ENCODE data around the gene SCLY. TPM values are rescaled to one million over a fixed set of nuclear protein-coding genes. Genes with fewer than 3 reads are reported as not detected.
A peak's percentile ranks its signal among the peaks of the same experiment; 100 is the strongest.

Gene SCLY
- total RNA-seq, 1 experiment from 2014 or later = 40.1 TPM

- DNase-seq (ENCODE audit: unreplicated experiment) = no peak
- BruUV-seq (replicated peaks) = no TSS peak
- intact Hi-C loops (cut with micrococcal nuclease) = no loop called here
- no peak overlapping the region for H3K27ac Mint-ChIP-seq (ENCODE audit: low read depth, unreplicated experiment)
- peaks cover 58% of the 10 kb centered on the region for H3K36me3 Mint-ChIP-seq (ENCODE audit: insufficient read depth, unreplicated experiment)
- no peaks in the 10 kb centered on the region for H3K9me3 Mint-ChIP-seq (ENCODE audit: unreplicated experiment)
- TF ChIP-seq CTCF (IDR thresholded peaks at IDR 0.05; ENCODE audit: unreplicated experiment) = no peak
- CTCF ChIA-PET = no interaction called here
- H3K4me1 Mint-ChIP-seq (ENCODE audit: insufficient read depth, unreplicated experiment) = peaks cover 8% of the 10 kb centered on the region
- no peaks in the 10 kb centered on the region for H3K27me3 Mint-ChIP-seq (ENCODE audit: insufficient read depth, unreplicated experiment)
- POLR2A ChIA-PET = interaction anchor here (0.6 to 2.1 kb wide), 8 partner anchors 13 to 268 kb away, joined by 3 to 8 read pairs (median 4); partner anchors contain the start of gene SCLY
- H3K4me3 Mint-ChIP-seq (ENCODE audit: unreplicated experiment) = no peak overlapping the region
These were observed 33.0 kb upstream of the SCLY start for GRCh38 chr2:238027591-238028415.

GRCh38 chr2:238029853-238030252 lies 30.9 kb upstream of the SCLY start:
- BruUV-seq (replicated peaks) = no TSS peak
- H3K9me3 Mint-ChIP-seq (ENCODE audit: unreplicated experiment) = no peaks in the 10 kb centered on the region
- ChIA-PET CTCF (interaction anchor here (0.5 to 1.6 kb wide), 5 partner anchors 12 to 217 kb away, joined by 3 to 4 read pairs (median 3); no protein-coding TSS in a partner anchor), POLR2A (interaction anchor here (0.6 to 1.5 kb wide), 2 partner anchors 10 to 32 kb away, joined by 4 to 10 read pairs; no protein-coding TSS in a partner anchor)
- peaks cover 51% of the 10 kb centered on the region for H3K36me3 Mint-ChIP-seq (ENCODE audit: insufficient read depth, unreplicated experiment)
- no peak overlapping the region for H3K27ac Mint-ChIP-seq (ENCODE audit: low read depth, unreplicated experiment)
- intact Hi-C loops (cut with micrococcal nuclease) = no loop called here
- no peaks in the 10 kb centered on the region for H3K27me3 Mint-ChIP-seq (ENCODE audit: insufficient read depth, unreplicated experiment)
- DNase-seq (ENCODE audit: unreplicated experiment) = no peak
- TF ChIP-seq CTCF (IDR thresholded peaks at IDR 0.05; ENCODE audit: unreplicated experiment) = no peak
- H3K4me1 Mint-ChIP-seq (ENCODE audit: insufficient read depth, unreplicated experiment) = peaks cover 15% of the 10 kb centered on the region
- H3K4me3 Mint-ChIP-seq (ENCODE audit: unreplicated experiment) = no peak overlapping the region

- ChIA-PET POLR2A (interaction anchor here (0.6 to 1.5 kb wide), 2 partner anchors 23 to 31 kb away, joined by 4 to 10 read pairs; no protein-coding TSS in a partner anchor), CTCF (interaction anchor here (0.6 to 1.1 kb wide), 3 partner anchors 11 to 226 kb away, joined by 3 read pairs; no protein-coding TSS in a partner anchor)
- BruUV-seq (replicated peaks) = no TSS peak
- DNase-seq (ENCODE audit: unreplicated experiment) = no peak
- Mint-ChIP-seq H3K4me1 (ENCODE audit: insufficient read depth, unreplicated experiment) (peaks cover 9% of the 10 kb centered on the region), H3K9me3 (ENCODE audit: unreplicated experiment) (no peaks in the 10 kb centered on the region), H3K36me3 (ENCODE audit: insufficient read depth, unreplicated experiment) (peaks cover 50% of the 10 kb centered on the region), H3K27ac (ENCODE audit: low read depth, unreplicated experiment) (peak overlapping the region; percentile 74), H3K4me3 (ENCODE audit: unreplicated experiment) (no peak overlapping the region), H3K27me3 (ENCODE audit: insufficient read depth, unreplicated experiment) (no peaks in the 10 kb centered on the region)
- intact Hi-C loops (cut with micrococcal nuclease) = no loop called here
- TF ChIP-seq CTCF (IDR thresholded peaks at IDR 0.05; ENCODE audit: unreplicated experiment) = no peak
These were observed 30.2 kb upstream of the SCLY start for GRCh38 chr2:238030422-238031155.

- H3K4me3 Mint-ChIP-seq (ENCODE audit: unreplicated experiment) = no peak overlapping the region
- ChIA-PET CTCF (no interaction called here), POLR2A (no interaction called here)
- peaks cover 9% of the 10 kb centered on the region for H3K4me1 Mint-ChIP-seq (ENCODE audit: insufficient read depth, unreplicated experiment)
- peak overlapping the region; percentile 69 for H3K27ac Mint-ChIP-seq (ENCODE audit: low read depth, unreplicated experiment)
- H3K27me3 Mint-ChIP-seq (ENCODE audit: insufficient read depth, unreplicated experiment) = no peaks in the 10 kb centered on the region
- no peak for TF ChIP-seq CTCF (IDR thresholded peaks at IDR 0.05; ENCODE audit: unreplicated experiment)
- intact Hi-C loops (cut with micrococcal nuclease) = no loop called here
- no peaks in the 10 kb centered on the region for H3K9me3 Mint-ChIP-seq (ENCODE audit: unreplicated experiment)
- BruUV-seq (replicated peaks) = no TSS peak
- peak; percentile 11 for DNase-seq (ENCODE audit: unreplicated experiment)
- H3K36me3 Mint-ChIP-seq (ENCODE audit: insufficient read depth, unreplicated experiment) = peaks cover 53% of the 10 kb centered on the region
These were observed 29.1 kb upstream of the SCLY start for GRCh38 chr2:238031751-238032150.

Measured in MCF 10A (cell line).